Gastrocnemius medialis (tissue), 4 donors: ENCODE measurements around the gene PPP4R3B. TPM values are rescaled to one million over a fixed set of nuclear protein-coding genes. Genes with fewer than 3 reads are reported as not detected.

Experiments used
- ATAC-seq, 2 donors: fragments of 150-250 bp; one replicate each; pipeline ENCODE4 v1.9.1; 2016
- DNase-seq, 2 donors: peaks; one replicate each; pipeline ENCODE4 v3.0.0-alpha.2; 2019
- H3K27ac ChIP-seq, 4 donors: fragments of 200-600 bp; sonication (generic); 1 replicate in 1 of 4; 2 replicates in 3 of 4; pipeline ENCODE4 v1.5.1; 2016 to 2018; ENCODE audit warnings: mild to moderate bottlenecking in 2 of 4, moderate library complexity in 1 of 4
- H3K27me3 ChIP-seq, 3 donors: fragments of 200-600 bp; sonication (generic) in 2 of 3; 1 replicate in 1 of 3; 2 replicates in 2 of 3; pipeline versions ENCODE4 v1.5.1 to v1.6.0; 2016 to 2019; ENCODE audit warnings: mild to moderate bottlenecking in 1 of 3, moderate library complexity in 1 of 3
- H3K36me3 ChIP-seq, 2 donors: fragments of 200-600 bp; sonication (generic) in 1 of 2; one replicate each; pipeline ENCODE4 v1.5.1; 2017 to 2018
- H3K4me1 ChIP-seq, 2 donors: fragments of 200-600 bp; sonication (generic) in 1 of 2; one replicate each; pipeline ENCODE4 v1.5.1; 2016 to 2017; ENCODE audit warnings: mild to moderate bottlenecking in 2 of 2
- H3K4me3 ChIP-seq, 4 donors: fragments of 200-600 bp; sonication (generic) in 3 of 4; 1 replicate in 1 of 4; 2 replicates in 3 of 4; pipeline ENCODE4 v1.5.1; 2016 to 2019; ENCODE audit warnings: mild to moderate bottlenecking in 2 of 4
- H3K9me3 ChIP-seq, 3 donors: fragments of 200-600 bp; sonication (generic) in 2 of 3; 1 replicate in 1 of 3; 2 replicates in 2 of 3; pipeline ENCODE4 v1.5.1; 2016 to 2019
- POLR2A ChIP-seq, 2 donors: fragments of 450-650 bp; IDR thresholded peaks; one replicate each; pipeline ENCODE4 v1.6.1; 2017; ENCODE audit warnings: antibody characterized with exemption in 2 of 2, mild to moderate bottlenecking in 2 of 2, moderate library complexity in 2 of 2
- in situ Hi-C, 4 donors: fragments of 200-750 bp; cut with MboI; loops; one replicate each; pipeline versions ENCODE4 v1.15.0 to v1.8.0; 2017; ENCODE audit warnings: low sequenced_read_pairs in 4 of 4
- intact Hi-C: fragments of 100-400 bp; cut with DNase I; formaldehyde crosslinking; loops from one replicate; pipeline ENCODE4 v1.15.1; 2023; ENCODE audit warnings: low total_unique reads
- total RNA-seq, 4 donors: library from RNA; depleted of rRNA; stranded (reverse); fragments of >200 nt; gene quantifications; one replicate each; pipeline versions ENCODE4 v1.1.0 to v1.2.3, GENCODE V29; 2016
- TF ChIP-seq, protein P1 (sequence below), 5 experiments: fragments of 450-650 bp in 3 of 5; fragments of 200-600 bp in 2 of 5; sonication (generic) in 2 of 5; IDR thresholded peaks in 4 of 5; conservative IDR thresholded peaks in 1 of 5; 1 replicate in 4 of 5; 2 replicates in 1 of 5; pipeline ENCODE4 v1.5.1; 2016 to 2019; ENCODE audit warnings: antibody characterized with exemption in 5 of 5, mild to moderate bottlenecking in 3 of 5, moderate library complexity in 3 of 5

The PPP4R3B gene
- total RNA-seq, 4 donors from 2014 or later = 20.6 to 30.3 (median 25.4) TPM

DNA sequence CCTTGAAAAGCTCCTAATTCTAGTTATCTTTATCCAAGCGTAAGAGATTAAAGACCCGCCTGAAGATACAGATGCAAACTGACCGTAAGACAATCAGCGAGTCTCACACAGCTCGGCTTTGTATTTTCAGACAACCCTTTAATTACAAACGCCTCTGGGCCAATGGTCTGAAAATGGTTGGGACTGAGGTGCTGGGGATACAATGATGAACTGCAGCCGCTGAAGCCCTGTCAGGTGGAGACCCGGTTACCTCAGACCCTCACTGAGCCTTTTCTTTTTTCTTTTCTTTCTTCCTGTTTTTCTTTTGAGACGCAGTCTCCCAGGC lies 98.6 kb downstream of the PPP4R3B start:
- no peak for TF ChIP-seq POLR2A (IDR thresholded peaks at IDR 0.05)
- TF ChIP-seq, protein P1, sequence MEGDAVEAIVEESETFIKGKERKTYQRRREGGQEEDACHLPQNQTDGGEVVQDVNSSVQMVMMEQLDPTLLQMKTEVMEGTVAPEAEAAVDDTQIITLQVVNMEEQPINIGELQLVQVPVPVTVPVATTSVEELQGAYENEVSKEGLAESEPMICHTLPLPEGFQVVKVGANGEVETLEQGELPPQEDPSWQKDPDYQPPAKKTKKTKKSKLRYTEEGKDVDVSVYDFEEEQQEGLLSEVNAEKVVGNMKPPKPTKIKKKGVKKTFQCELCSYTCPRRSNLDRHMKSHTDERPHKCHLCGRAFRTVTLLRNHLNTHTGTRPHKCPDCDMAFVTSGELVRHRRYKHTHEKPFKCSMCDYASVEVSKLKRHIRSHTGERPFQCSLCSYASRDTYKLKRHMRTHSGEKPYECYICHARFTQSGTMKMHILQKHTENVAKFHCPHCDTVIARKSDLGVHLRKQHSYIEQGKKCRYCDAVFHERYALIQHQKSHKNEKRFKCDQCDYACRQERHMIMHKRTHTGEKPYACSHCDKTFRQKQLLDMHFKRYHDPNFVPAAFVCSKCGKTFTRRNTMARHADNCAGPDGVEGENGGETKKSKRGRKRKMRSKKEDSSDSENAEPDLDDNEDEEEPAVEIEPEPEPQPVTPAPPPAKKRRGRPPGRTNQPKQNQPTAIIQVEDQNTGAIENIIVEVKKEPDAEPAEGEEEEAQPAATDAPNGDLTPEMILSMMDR (IDR thresholded peaks at IDR 0.05 in 4 of 5, conservative IDR thresholded peaks at IDR 0.05 in 1 of 5) = no peak
- Histone ChIP-seq H3K27me3 (no peaks in the 10 kb centered on the region), H3K4me1 (peaks cover 9 to 13% of the 10 kb centered on the region in 2 donors), H3K27ac (peak overlapping the region; percentile 80 to 84 (median 82)), H3K9me3 (no peaks in the 10 kb centered on the region), H3K36me3 (no peaks in the 10 kb centered on the region), H3K4me3 (peak overlapping the region; percentile 84 to 99 (median 93))
- no peak for DNase-seq
- in situ Hi-C loops (loop anchor here in 1 of 4 donors (10.0 kb wide), 1 partner anchor 244 kb away; no protein-coding TSS in a partner anchor), intact Hi-C loops (loop anchor here (1.0 to 5.0 kb wide), 4 partner anchors 98 to 287 kb away; partner anchors contain the start of genes CCDC88A, CLHC1, MTIF2 and PPP4R3B)
- ATAC-seq = peak in 1 of 2 donors; percentile 4

DNA sequence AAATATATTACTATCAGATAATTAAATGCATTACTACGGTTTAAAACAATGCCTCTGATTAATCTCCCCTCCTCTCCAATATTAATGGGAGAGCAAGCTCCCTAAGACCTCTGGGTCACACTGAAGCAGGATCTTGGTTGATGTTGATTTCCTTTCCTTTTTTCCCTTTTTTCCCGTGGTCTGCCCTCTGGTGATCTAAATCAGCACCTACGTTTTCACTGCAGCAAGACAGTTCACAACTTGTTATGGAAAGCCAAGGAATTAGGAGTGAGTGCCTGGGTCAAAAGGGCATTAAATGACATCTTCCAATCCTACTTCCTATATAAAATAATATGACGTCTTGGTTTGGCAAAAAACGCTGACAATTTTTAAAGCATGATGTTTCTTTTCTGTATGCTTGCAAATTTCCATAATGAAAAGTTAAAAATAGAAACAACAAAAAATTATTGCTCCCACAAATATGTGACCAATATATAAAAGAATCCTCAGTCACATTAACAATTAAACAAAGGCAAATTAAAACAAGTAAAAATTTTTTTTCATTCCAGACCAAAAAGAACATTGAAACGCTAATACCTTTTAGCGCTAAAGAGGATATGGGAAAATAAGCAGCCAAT lies 105.8 kb downstream of the PPP4R3B start:
- TF ChIP-seq, protein P1 (IDR thresholded peaks at IDR 0.05 in 4 of 5, conservative IDR thresholded peaks at IDR 0.05 in 1 of 5) = no peak
- no peak for TF ChIP-seq POLR2A (IDR thresholded peaks at IDR 0.05)
- Histone ChIP-seq H3K36me3 (no peaks in the 10 kb centered on the region), H3K27me3 (no peaks in the 10 kb centered on the region), H3K4me3 (no peak overlapping the region), H3K9me3 (no peaks in the 10 kb centered on the region), H3K27ac (no peak overlapping the region), H3K4me1 (no peaks in the 10 kb centered on the region)
- DNase-seq = no peak
- intact Hi-C loops = no loop called here
- in situ Hi-C loops = loop anchor here in 1 of 4 donors (10.0 kb wide), 1 partner anchor 237 kb away; no protein-coding TSS in a partner anchor
- ATAC-seq = no peak

DNA sequence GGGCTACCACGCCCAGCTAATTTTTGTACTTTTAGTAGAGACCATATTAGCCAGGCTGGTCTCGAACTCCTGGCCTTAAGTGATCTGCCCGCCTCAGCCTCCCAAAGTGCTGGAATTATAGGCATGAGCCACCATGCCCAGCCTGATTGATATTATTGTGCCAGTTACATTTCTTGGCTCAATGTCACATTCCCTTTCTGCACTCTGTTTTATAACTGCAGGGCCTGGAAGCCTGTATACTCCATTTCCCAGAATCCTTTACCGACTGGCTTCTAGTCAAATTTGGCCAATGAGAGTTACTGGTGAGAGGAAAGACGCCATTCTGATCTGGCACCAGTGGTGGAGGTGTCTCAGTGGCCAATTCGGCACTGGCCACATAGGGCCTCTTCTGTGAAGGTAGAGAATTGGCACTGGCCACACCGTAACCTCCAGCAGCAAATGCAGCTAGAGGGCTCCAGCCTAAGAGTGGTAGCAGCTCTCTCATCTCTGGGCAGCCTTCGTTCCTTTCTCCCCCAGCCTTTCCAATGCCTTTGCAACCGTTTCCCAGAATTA lies 114.8 kb downstream of the PPP4R3B start:
- H3K4me3 ChIP-seq = no peak overlapping the region
- TF ChIP-seq, protein P1 (IDR thresholded peaks at IDR 0.05 in 4 of 5, conservative IDR thresholded peaks at IDR 0.05 in 1 of 5) = no peak
- TF ChIP-seq POLR2A (IDR thresholded peaks at IDR 0.05) = no peak
- no peak overlapping the region for H3K27ac ChIP-seq
- in situ Hi-C loops = no loop called here
- no peaks in the 10 kb centered on the region for H3K9me3 ChIP-seq
- no peaks in the 10 kb centered on the region for H3K4me1 ChIP-seq
- ATAC-seq = no peak
- intact Hi-C loops = no loop called here
- no peak for DNase-seq
- H3K36me3 ChIP-seq = no peaks in the 10 kb centered on the region
- no peaks in the 10 kb centered on the region for H3K27me3 ChIP-seq

DNA sequence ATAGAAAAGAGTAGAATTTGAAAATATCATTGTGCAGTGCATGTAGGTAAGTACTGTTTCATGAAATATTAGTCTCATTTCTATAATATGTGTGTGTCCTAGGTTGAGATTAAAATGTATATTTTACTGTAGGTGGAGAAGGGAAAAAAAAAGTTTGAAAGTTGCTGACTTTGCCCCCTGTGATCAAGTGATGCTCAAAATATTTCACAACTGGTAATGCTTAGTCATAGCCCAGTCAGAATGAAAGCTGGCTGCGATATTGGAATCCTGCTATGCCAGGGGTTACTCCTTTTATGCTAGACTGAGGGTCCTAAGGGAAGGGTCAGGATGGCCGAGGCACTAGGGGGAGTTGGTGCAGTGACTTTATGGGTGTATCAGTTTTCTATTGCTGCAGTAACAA lies 117.4 kb downstream of the PPP4R3B start:
- intact Hi-C loops (no loop called here), in situ Hi-C loops (no loop called here)
- Histone ChIP-seq H3K27me3 (no peaks in the 10 kb centered on the region), H3K4me1 (no peaks in the 10 kb centered on the region), H3K27ac (no peak overlapping the region), H3K9me3 (no peaks in the 10 kb centered on the region), H3K36me3 (no peaks in the 10 kb centered on the region), H3K4me3 (no peak overlapping the region)
- TF ChIP-seq, protein P1 (IDR thresholded peaks at IDR 0.05 in 4 of 5, conservative IDR thresholded peaks at IDR 0.05 in 1 of 5) = no peak
- TF ChIP-seq POLR2A (IDR thresholded peaks at IDR 0.05) = no peak
- no peak for ATAC-seq
- no peak for DNase-seq
